KBM-7 (cell line): ENCODE measurements around the gene ABCB7.
A peak's percentile ranks its signal among the peaks of the same experiment; 100 is the strongest.
"Not testable (repeated sequence)": the region's sequence is repeated elsewhere in the genome, so short reads cannot be mapped to it uniquely, and the experiment has no call there.

Experiments used
- DNase-seq: peaks from one replicate; pipeline ENCODE4 v3.0.0-alpha.2; 2015
- in situ Hi-C: fragments of 300-500 bp; cut with MboI; formaldehyde crosslinking; loops from 2 replicates; pipeline ENCODE4 v1.14.3; 2020; ENCODE audit warnings: low sequenced_read_pairs, low pct_unique_long_range_greater_than_20kb, mixed read lengths

Gene ABCB7

DNA sequence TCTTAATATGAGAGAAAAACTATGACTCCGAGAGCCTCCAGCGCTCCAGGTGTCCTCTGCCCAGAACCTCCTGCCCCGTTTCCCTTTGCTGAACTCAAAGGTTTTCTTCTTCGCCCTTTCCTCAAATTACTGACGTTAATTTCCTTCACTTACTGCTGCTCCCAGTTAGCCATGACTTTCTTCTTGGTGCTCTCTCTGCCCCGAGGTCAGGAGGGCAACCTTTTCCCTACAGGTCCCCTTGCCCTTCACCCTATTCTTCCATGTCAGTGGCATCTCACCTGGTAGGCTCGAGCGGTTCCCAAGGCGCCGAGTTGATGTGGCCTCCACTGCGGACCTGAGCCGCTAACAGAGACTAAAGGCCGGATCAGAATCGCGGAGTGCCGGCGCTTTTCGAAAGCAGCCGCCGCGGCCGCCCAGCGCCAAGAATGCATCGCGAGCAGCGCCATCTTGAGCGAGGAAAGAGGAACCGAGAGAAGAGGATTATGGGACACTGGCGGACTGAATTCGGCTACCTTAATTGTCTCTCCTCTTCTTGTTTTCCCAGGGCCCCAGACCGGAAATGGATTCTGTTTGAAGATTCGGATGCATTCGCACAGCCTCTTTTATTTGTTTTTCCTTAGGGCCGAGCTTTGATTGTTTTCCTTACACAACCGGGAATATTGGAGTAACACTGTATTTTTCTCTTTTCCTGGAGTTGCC lies at the start of gene ABCB7:
Gene ABCB7 (minus strand): TSS at position 457 of the 699 bp plus-strand sequence. CDS start 11 bp downstream, at position 446.
- DNase-seq = peak; percentile 88
- in situ Hi-C loops = no loop called here

DNA sequence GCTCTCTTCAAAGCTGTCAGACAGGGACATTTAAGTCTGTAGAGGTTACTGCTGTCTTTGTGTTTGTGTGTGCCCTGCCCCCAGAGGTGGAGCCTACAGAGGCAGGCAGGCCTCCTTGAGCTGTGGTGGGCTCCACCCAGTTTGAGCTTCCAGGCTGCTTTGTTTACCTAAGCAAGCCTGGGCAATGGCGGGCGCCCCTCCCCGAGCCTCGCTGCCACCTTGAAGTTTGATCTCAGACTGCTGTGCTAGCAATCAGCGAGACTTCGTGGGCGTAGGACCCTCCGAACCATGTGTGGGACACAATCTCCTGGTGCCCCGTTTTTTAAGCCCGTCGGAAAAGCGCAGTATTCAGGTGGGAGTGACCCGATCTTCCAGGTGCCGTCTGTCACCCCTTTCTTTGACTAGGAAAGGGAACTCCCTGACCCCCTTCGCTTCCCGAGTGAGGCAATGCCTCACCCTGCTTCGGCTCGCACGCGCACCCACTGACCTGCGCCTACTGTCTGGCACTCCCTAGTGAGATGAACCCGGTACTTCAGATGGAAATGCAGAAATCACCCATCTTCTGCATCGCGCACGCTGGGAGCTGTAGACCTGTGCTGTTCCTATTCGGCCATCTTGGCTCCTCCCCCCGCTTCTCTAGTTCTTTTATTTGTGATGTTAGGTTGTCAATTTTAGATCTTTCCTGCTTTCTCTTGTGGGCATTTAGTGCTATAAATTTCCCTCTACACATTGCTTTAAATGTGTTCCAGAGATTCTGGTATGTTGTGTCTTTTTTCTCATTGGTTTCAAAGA lies 32.5 kb upstream of the ABCB7 start:
- in situ Hi-C loops, DNase-seq: not testable (repeated sequence)

DNA sequence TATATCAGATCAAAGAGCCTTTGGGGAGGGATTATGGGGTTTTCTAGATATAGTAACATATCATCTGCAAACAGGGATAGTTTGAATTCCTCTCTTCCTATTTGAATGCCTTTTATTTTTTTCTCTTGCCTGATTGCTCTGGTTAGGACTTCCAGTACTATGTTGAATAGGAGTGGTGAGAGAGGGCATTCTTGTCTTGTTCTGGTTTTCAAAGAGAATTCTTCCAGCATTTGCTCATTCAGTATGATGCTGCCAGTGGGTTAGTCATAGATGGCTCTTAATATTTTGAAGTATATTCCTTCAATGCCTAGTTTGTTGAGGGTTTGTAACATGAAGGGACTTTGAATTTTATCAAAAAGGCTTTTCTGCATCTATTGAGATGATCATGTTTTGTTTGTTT lies 25.6 kb upstream of the ABCB7 start:
- no peak for DNase-seq
- in situ Hi-C loops = no loop called here

DNA sequence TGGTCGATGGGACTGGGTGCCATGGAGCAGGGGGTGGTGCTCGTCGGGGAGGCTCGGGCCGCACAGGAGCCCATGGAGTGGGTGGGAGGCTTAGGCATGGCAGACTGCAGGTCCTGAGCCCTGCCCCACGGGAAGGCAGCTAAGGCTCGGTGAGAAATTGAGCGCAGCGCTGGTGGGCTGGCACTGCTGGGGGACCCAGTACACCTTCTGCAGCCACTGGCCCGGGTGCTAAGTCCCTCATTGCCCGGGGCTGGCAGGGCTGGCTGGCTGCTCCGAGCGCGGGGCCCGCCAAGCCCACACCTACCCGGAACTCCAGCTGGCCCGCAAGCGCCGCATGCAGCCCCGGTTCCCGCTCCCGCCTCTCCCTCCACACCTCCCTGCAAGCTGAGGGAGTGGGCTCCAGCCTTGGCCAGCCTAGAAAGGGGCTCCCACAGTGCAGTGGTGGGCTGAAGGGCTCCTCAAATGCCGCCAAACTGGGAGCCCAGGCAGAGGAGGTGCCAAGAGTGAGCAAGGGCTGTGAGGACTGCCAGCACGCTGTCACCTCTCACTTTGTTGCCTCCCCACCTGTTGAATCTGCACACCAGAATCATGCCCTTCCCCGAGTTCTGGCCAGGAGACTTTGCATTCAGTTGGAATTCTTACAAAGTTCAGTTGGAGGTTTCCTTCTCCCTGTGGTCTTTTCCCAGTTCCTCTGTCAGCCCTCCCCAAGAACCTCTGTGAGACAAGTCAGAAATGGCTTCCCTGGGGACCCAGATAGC lies 23.6 kb upstream of the ABCB7 start:
- DNase-seq, in situ Hi-C loops: not testable (repeated sequence)

DNA sequence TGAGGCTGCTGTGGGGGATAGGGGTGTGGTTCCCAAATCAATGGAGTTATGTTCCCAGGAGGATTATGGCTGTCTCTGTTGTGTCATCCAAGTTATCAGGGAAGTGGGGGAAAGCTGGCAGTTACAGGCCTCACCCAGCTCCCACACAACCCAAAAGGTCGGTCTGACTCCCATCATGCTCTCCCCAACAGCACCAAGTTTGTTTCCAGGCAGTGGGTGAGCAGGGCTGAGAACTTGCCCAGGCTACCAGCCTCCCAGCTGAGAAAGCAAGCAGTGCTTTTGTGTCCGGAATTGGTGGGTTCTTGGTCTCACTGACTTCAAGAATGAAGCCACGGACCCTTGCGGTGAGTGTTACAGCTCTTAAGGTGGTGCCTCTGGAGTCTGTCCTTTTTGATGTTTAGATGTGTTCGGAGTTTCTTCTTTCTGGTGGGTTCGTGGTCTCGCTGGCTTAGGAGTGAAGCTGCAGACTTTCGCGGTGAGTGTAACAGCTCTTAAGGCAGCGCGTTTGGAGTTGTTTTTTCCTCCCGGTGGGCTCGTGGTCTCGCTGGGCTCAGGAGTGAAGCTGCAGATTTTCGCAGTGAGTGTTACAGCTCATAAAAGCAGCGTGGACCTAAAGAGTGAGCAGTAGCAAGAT lies 16.3 kb upstream of the ABCB7 start:
- DNase-seq, in situ Hi-C loops: not testable (repeated sequence)

DNA sequence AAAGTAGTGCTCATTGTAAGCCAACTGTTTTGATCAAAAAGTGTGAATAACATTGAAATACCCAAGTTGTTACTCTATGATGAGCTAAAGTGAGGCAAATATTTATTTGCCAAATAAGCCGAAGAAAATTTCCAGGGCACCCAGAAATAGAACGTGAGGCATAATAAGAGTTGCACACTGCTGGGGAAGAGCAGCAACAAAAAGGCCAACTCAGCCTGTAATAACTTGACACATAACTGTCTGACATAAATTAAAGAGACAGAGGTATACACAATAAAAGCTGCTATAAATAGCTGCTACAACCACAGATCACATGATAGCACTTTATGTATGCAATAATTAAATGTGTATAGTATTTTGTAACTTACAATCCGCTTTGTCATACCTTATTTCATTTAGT lies 2.0 kb upstream of the ABCB7 start:
- no peak for DNase-seq
- in situ Hi-C loops = no loop called here

DNA sequence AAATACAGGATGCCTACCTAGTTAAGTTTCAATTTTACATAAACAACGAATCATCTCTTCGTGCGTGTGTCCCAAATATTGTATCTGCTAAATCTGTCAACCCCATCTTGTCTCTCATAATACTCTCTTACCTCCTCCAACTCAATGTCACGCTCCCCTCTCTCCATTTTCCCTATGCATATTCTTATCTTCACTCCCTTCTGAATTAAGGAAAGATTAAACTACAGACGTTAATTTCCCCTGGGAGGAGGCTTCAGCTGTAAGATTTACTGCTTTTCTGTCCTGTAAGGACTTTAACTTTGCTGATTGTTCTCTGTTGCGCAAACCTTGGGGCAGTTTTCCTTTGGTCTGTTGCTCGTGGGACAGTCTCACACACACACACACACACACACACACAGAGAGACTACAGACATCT lies 455 bp upstream of the ABCB7 start:
- DNase-seq = peak; percentile 32
- in situ Hi-C loops = no loop called here

DNA sequence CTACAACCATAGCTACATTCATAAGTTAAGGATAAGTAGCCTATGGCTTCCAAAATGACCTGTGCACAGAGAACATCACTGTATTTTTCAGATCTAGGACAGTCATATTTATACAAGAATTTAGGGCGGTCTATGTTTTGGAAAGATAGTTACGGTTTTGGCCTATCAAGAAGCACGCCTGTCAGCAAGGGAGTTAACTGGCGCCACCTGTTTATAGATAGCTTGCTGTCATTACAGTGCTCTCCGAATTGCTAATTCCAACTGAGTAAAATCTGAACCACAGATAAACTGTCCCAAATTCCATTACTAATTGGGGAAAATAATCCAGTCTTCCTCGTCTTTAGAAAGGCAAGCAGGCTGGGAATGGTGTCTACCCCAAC lies 646 bp downstream of the ABCB7 start:
- in situ Hi-C loops = no loop called here
- DNase-seq = no peak

DNA sequence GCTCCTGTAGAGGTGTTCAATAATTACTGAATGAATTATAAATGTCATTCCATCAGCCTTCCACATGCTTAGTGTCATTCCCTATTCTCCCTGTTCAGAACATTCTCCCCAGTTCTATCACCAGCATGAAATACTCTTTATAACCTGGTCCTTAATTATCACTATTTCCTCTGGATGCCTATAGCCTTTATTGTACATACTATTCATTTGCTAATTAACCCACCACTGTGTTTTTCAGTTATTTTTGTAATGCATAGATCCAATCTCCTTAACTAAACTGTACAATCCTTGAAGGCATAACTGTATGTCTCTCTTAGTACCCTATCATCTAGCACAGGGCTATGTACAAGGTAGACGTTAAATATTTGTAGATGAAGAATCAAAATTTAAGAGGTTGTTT lies 1.2 kb downstream of the ABCB7 start:
- in situ Hi-C loops = no loop called here
- no peak for DNase-seq

DNA sequence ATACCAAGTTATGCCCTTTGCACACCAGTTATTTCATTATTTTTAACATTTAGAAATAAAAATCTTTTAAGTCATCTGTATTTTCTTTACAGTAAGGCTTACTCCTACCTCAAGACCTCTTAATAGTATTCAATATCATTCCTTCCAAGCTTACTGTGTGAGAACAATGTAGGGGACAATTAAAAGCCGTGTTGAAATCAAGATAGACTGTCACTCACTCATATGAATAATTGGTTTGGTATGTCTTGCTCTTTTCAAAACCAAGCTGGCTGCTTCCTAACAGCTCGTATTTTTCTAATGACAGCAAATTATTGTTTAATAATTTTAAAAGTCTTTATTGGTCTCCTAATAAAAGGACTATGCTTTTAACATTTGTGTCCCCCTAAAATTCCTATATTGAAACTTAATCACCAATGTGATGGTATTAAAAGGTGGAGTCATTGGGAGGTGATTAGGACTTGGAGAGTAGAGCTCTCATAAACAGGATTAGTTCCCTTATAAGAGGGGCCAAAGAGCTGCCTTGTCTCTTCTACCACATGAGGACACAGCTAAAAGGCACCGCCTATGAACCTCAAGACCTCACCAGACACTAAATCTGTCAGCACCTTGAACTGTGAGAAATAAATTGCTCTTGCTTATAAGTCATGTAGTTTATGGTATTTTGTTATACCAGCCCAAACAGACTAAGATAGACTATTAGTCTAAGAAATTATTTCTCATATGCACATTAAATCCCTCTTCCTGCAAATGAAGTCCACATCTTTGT lies 4.1 kb downstream of the ABCB7 start:
- in situ Hi-C loops = no loop called here
- peak; percentile 15 for DNase-seq

DNA sequence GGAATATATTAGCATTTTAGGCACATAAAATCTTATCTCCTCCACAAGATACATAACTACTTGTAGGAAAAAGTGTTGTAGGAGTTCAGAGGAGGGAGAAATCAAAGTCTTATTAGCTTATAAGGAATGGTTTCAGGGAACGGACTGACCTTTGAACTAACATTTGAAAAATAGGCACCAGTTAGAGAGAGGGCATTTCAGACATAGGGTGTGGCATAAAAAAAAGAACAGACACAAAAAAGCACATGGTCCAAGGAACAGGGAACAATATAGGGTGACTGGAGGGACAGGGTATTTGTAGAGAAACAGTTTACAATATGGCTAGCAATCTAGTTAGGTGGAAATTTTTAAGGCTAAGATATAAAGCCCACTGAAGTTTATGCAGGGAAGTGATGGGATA lies 6.4 kb downstream of the ABCB7 start:
- no peak for DNase-seq
- in situ Hi-C loops = no loop called here

DNA sequence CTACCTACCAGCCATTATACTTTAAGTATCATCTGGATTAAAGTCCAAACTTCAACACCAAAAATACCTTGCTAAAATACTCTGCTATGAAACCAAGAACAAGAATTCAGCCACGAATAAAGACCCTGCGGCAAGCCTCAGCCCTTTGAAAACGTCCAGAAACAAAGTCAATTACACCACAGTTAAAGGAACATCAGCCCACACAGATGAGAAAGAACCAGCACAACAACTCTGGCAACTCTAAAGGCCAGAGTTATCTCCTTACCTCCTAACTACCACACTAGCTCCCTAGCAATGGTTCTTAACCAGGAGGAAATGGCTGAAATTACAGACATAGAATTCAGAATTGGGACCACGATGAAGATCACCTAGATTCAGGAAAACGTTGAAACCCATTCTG lies 23.4 kb downstream of the ABCB7 start:
- DNase-seq = no peak
- in situ Hi-C loops = no loop called here

DNA sequence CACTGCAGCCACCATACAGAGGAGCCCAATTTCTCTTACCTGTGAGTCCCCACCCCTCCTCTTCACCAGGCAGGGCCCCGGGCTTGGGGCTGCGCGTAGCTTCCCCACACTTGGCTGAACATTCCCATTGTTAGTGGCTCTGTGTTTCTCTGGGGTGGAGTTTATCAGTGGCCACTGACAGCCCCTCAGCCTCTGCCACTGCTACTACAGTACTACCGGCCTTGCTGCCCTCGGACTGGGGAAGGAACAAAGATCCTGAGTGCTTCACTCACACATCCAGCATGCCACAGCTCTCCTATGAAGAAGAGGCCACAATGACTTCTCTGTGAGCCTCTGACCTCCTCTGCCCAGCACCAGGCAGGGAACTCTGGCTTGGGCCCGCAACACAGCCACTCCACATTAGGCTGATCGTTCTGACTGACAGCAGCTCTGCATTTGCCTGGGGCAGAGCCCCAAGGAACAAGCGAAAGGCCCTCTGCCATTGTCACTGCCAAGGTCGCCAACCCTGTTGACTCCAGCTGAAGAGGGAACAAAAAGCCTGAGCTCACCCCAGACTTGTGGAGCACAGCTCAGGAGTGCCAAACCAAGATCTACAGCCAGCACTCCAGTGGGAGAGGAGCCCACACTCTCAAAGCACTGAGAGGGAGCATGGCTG lies 24.0 kb downstream of the ABCB7 start:
- no peak for DNase-seq
- in situ Hi-C loops = no loop called here

DNA sequence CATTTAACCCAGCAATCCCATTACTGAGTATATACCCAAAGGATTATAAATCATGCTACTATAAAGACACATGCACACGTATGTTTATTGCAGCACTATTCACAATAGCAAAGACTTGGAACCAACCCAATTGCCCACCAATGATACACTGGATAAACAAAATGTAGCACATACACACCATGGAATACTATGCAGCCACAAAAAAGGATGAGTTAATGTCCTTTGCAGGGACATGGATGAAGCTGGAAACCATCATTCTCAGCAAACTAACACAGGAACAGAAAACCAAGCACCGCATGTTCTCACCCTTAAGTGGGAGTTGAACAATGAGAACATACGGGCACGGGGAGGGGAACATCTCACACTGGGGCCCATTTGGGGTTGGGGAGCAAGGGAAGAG lies 27.0 kb downstream of the ABCB7 start:
- DNase-seq, in situ Hi-C loops: not testable (repeated sequence)

DNA sequence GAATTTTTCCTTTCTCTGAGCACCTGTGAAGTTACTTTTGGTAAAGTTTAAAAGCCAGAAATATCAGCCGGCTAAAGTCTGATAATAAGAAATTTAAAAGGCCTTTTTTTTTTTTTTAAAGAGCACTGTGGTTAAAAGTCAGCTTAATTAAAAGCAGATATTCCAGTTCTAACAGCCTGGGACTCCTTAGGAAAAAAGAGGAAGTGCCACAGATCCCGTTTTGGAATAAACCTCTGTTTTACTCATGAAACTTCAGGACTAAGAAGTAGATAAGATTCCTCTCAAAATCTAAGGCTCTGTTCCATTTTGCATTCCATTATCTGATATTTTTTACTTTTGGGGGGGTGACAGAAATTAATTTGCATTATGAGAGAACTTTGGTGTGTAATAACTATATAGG lies 37.8 kb downstream of the ABCB7 start:
- in situ Hi-C loops = no loop called here
- no peak for DNase-seq

DNA sequence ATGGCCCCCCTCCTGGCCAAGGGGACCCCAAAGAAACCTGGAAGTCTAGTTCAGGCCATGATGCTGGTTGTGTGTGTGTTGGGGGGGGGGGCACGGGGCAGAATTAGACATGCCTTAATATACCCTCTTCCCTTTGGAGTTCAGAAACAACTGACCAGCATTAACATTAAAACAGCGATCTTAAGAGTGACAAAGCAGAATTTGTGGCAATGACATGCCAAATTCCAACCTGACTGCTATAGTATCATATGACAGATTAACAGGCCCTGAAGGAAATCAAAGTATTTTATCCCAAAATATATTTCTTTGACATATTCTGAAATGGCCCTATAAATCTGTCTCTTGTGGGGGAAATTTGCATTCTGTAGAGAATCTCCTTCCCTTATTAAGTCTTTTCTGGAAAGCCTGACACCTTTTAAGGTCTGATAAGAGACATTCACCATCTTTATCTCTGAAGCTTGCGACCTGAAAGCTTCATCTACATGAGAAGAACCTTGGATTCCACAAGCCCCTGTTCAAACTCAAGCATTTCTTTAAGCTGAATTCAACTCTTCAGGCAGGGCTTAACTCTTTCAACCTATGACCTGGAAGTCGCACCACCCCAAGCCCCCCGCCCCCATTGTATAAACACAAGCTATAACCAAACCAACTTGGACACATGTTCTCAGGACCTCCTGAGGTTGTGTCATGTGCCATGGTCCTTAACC lies 40.2 kb downstream of the ABCB7 start:
- no peak for DNase-seq
- in situ Hi-C loops = no loop called here

DNA sequence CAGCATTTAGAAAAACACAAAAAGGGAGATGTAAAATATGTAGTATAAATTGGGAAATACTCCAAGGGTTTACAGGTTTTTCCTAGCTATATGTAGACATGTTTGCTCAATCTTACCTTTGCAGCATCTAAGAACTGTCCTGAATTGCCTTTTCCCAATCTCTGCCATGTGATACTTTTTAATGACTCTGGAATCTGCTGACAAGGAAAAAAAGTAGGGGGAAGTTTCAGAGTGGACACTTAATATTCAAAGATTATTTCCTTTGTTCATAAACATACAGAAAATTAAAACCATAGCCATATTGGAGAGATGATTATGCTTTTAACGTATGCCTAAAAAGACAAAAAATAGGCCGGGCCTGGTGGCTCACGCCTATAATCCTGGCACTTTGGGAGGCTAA lies 41.4 kb downstream of the ABCB7 start:
- in situ Hi-C loops = no loop called here
- DNase-seq = no peak

DNA sequence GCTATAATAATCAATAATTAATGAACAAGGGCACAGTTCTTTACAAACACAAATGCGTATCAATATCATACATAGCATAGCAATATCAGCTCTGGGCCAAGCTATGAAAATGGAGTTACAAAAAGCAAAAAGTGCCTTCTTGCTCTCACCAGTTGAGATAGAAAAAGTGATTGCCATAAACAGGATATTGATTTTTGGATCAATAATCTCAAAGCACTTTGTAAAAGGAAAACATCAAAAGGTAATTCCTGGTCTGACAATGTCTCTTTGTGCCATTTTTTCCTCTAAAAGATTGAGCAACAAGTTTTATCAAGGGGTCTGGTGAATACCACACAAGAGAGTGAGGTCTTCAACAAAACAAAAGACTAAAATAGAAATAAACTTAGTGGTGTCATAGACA lies 42.4 kb downstream of the ABCB7 start:
- DNase-seq = no peak
- in situ Hi-C loops = no loop called here
